ENCODE data around the gene KPTN. TPM values are rescaled to one million over a fixed set of nuclear protein-coding genes. Genes with fewer than 3 reads are reported as not detected.
A peak's percentile ranks its signal among the peaks of the same experiment; 100 is the strongest.

The KPTN gene
- polyA plus RNA-seq (2012; ENCODE audit: insufficient read depth, insufficient read length) = 20.6 TPM

- peak; percentile 88 for DNase-seq (ENCODE audit: low read depth, low spot score)
- H3K4me3 ChIP-seq (ENCODE audit: low read length) = peak within 1 kb of the TSS; percentile 97
Observed at GRCh38 chr19:47483800-47484690, at the start of gene KPTN. KPTN (minus strand) TSS chr19:47484219; CDS start chr19:47484160, 59 bp downstream.

- DNase-seq (ENCODE audit: low read depth, low spot score) = no peak
- no peak overlapping the region for H3K4me3 ChIP-seq (ENCODE audit: low read length)
Observed at GRCh38 chr19:47531640-47532387, 47.8 kb upstream of the KPTN start.

GRCh38 chr19:47529018-47529742, 45.2 kb upstream of the KPTN start:
- no peak overlapping the region for H3K4me3 ChIP-seq (ENCODE audit: low read length)
- no peak for DNase-seq (ENCODE audit: low read depth, low spot score)

- no peak overlapping the region for H3K4me3 ChIP-seq (ENCODE audit: low read length)
- DNase-seq (ENCODE audit: low read depth, low spot score) = no peak
Observed at GRCh38 chr19:47526798-47527197, 42.8 kb upstream of the KPTN start.

GRCh38 chr19:47523473-47523872, 39.5 kb upstream of the KPTN start:
- no peak overlapping the region for H3K4me3 ChIP-seq (ENCODE audit: low read length)
- no peak for DNase-seq (ENCODE audit: low read depth, low spot score)

GRCh38 chr19:47521473-47522180, 37.6 kb upstream of the KPTN start:
- no peak for DNase-seq (ENCODE audit: low read depth, low spot score)
- H3K4me3 ChIP-seq (ENCODE audit: low read length) = no peak overlapping the region

GRCh38 chr19:47520839-47521238, 36.8 kb upstream of the KPTN start:
- no peak for DNase-seq (ENCODE audit: low read depth, low spot score)
- H3K4me3 ChIP-seq (ENCODE audit: low read length) = no peak overlapping the region

GRCh38 chr19:47520343-47520806, 36.4 kb upstream of the KPTN start:
- H3K4me3 ChIP-seq (ENCODE audit: low read length) = no peak overlapping the region
- no peak for DNase-seq (ENCODE audit: low read depth, low spot score)

- DNase-seq (ENCODE audit: low read depth, low spot score) = no peak
- H3K4me3 ChIP-seq (ENCODE audit: low read length) = no peak overlapping the region
Observed at GRCh38 chr19:47518854-47519253, 34.8 kb upstream of the KPTN start.

GRCh38 chr19:47518139-47518538, 34.1 kb upstream of the KPTN start:
- peak; percentile 99 for DNase-seq (ENCODE audit: low read depth, low spot score)
- H3K4me3 ChIP-seq (ENCODE audit: low read length) = no peak overlapping the region

- DNase-seq (ENCODE audit: low read depth, low spot score) = peak; percentile 100
- H3K4me3 ChIP-seq (ENCODE audit: low read length) = peak within 1 kb of the TSS; percentile 97
Observed at GRCh38 chr19:47514869-47515588, 31.0 kb upstream of the KPTN start, which contains the start of gene NAPA. NAPA (minus strand) TSS chr19:47515063; CDS start chr19:47514940, 123 bp downstream.

- no peak for DNase-seq (ENCODE audit: low read depth, low spot score)
Observed at GRCh38 chr19:47514151-47514868, 30.3 kb upstream of the KPTN start.

GRCh38 chr19:47512948-47513319, 28.9 kb upstream of the KPTN start:
- no peak overlapping the region for H3K4me3 ChIP-seq (ENCODE audit: low read length)

More at GRCh38 chr19:47514151-47514868, 30.3 kb upstream of the KPTN start:
- H3K4me3 ChIP-seq (ENCODE audit: low read length) = peak overlapping the region; percentile 97

GRCh38 chr19:47512183-47512947, 28.3 kb upstream of the KPTN start:
- DNase-seq (ENCODE audit: low read depth, low spot score) = no peak
- H3K4me3 ChIP-seq (ENCODE audit: low read length) = no peak overlapping the region

More at GRCh38 chr19:47512948-47513319, 28.9 kb upstream of the KPTN start:
- DNase-seq (ENCODE audit: low read depth, low spot score) = no peak

GRCh38 chr19:47511681-47512080, 27.7 kb upstream of the KPTN start:
- DNase-seq (ENCODE audit: low read depth, low spot score) = no peak
- H3K4me3 ChIP-seq (ENCODE audit: low read length) = no peak overlapping the region

GRCh38 chr19:47511128-47511517, 27.1 kb upstream of the KPTN start:
- no peak overlapping the region for H3K4me3 ChIP-seq (ENCODE audit: low read length)
- DNase-seq (ENCODE audit: low read depth, low spot score) = no peak

All from Jurkat, Clone E6-1 (cell line).